ENCODE measurements around the gene RRAGD. TPM values are rescaled to one million over a fixed set of nuclear protein-coding genes. Genes with fewer than 3 reads are reported as not detected.

RRAGD gene
- total and polyA plus RNA-seq, 3 donors from 2014 or later = 17.0 to 27.0 (median 19.4) TPM

DNA sequence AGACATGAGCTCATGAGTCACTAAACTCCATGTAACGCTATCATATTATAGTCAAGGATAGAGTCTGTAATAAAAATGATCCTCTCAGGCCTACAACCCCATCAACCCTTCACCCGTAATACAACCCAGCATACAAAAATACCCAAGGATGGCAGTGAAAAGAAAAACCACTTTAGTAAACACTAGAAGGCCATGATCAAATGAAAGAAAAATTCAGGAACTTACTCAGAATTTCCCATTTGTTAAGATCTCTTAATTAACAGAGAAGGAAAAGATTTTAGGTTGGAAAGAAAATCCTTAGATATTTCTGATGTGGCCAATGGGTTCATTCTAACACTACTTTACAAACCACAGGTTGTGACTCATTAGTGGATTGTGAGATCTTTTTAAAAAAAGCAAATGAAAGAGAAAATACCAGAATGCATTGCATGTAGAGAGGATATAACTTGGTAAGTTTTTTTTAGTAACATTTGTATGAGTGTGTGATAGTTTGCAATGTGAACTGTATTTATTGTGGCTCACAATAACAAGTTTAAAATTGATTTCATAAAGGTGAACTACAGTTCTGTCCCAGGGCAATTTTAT, 51.6 kb downstream of the RRAGD start:
- Histone ChIP-seq H3K36me3 (ENCODE audit: low read depth, missing control alignments) (no peaks in the 10 kb centered on the region), H3K27me3 (no peaks in the 10 kb centered on the region), H3K4me1 (no peaks in the 10 kb centered on the region), H3K27ac (no peak overlapping the region), H3K4me3 (no peak overlapping the region), H3K9me3 (no peaks in the 10 kb centered on the region)
- TF ChIP-seq, protein P1, sequence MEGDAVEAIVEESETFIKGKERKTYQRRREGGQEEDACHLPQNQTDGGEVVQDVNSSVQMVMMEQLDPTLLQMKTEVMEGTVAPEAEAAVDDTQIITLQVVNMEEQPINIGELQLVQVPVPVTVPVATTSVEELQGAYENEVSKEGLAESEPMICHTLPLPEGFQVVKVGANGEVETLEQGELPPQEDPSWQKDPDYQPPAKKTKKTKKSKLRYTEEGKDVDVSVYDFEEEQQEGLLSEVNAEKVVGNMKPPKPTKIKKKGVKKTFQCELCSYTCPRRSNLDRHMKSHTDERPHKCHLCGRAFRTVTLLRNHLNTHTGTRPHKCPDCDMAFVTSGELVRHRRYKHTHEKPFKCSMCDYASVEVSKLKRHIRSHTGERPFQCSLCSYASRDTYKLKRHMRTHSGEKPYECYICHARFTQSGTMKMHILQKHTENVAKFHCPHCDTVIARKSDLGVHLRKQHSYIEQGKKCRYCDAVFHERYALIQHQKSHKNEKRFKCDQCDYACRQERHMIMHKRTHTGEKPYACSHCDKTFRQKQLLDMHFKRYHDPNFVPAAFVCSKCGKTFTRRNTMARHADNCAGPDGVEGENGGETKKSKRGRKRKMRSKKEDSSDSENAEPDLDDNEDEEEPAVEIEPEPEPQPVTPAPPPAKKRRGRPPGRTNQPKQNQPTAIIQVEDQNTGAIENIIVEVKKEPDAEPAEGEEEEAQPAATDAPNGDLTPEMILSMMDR (IDR thresholded peaks at IDR 0.05) = no peak
- WGBS, 2 donors = 88 to 92% methylated on average over 2 of the region's 2 CpGs
- DNase-seq = no peak
- intact Hi-C loops (cut with DNase I; ENCODE audit: low total_unique reads) = no loop called here

DNA sequence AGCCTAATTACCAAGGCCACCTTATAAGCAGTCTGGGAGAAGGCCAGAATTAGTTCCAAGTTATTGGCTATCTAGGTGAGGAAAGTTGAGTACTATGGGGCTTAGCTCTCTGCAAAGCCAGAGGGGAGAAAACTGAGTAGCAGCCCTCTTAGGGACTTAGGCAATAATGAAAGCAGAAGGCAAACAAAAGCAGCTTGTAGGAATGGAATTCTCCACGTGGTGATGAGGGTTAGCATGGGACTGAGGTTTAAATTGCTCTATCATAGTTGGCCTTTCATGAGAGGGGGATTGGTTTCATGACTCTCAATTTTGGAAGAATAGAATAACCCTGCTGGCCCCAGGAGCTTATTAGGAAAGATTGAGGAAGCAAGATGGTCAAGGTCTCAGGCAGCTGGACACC, 52.5 kb downstream of the RRAGD start:
- H3K27me3 ChIP-seq = no peaks in the 10 kb centered on the region
- no peak for DNase-seq
- TF ChIP-seq POLR2A (IDR thresholded peaks at IDR 0.05) = no peak
- H3K9me3 ChIP-seq = no peaks in the 10 kb centered on the region
- no peaks in the 10 kb centered on the region for H3K36me3 ChIP-seq (ENCODE audit: low read depth, missing control alignments)
- H3K4me1 ChIP-seq = no peaks in the 10 kb centered on the region
- WGBS, 2 donors = 34 to 36% methylated on average over 1 of the region's 1 CpG
- H3K27ac ChIP-seq = no peak overlapping the region
- intact Hi-C loops (cut with DNase I; ENCODE audit: low total_unique reads) = no loop called here
- H3K4me3 ChIP-seq = no peak overlapping the region

DNA sequence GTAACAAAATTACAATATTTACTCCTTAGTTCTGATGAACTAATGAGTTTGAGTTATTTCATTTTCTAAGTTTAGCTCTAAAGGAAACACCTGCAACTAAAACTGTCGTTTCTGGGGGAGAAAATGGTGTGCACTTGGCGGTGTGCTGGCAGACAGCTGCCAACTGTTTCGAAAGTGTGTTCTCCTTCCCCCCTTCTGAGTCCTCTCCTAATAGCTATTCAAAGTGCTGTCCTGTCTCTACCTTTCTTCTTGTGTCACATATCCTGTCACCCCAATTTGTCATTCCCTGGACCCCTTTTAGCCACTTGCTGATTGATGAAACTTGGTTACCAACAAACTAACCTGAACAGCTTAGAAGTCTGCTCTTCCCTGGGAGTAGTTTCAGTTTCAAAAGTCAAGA, 54.7 kb downstream of the RRAGD start:
- no peak for TF ChIP-seq POLR2A (IDR thresholded peaks at IDR 0.05)
- TF ChIP-seq, protein P1 (IDR thresholded peaks at IDR 0.05) = no peak
- H3K27ac ChIP-seq = no peak overlapping the region
- intact Hi-C loops (cut with DNase I; ENCODE audit: low total_unique reads) = no loop called here
- no peak for DNase-seq
- H3K4me3 ChIP-seq = no peak overlapping the region
- H3K27me3 ChIP-seq = no peaks in the 10 kb centered on the region
- H3K4me1 ChIP-seq = no peaks in the 10 kb centered on the region
- H3K36me3 ChIP-seq (ENCODE audit: low read depth, missing control alignments) = no peaks in the 10 kb centered on the region
- 52 to 69% methylated on average over 3 of the region's 3 CpGs for WGBS, 2 donors
- H3K9me3 ChIP-seq = no peaks in the 10 kb centered on the region

DNA sequence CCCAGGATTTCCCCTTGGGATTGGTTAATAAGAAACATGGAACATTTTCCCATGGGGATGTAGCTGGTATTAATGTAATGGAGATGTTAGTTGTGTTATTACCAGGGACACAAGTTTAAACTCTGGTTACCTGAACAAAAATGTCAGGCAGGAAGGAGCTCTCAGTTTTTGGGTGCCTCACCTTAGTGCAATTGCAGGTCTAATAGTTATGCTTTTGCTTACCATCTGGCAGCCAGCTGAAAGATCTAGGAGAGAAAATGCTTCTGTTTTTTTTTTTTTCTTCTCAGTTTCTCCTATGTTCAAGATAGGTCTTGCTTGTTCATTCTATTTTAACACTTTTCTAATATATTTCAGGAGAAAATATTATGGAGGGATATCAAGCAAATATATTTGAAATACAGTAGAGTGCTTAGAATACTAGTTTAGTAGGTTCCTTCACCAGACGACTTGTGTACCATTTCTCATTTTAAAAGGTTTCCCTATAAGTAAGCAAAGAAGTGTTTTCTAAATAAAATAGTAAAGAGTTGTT, 55.4 kb downstream of the RRAGD start:
- Histone ChIP-seq H3K27ac (no peak overlapping the region), H3K36me3 (ENCODE audit: low read depth, missing control alignments) (no peaks in the 10 kb centered on the region), H3K9me3 (no peaks in the 10 kb centered on the region), H3K4me3 (no peak overlapping the region), H3K27me3 (no peaks in the 10 kb centered on the region), H3K4me1 (peaks cover 1% of the 10 kb centered on the region)
- intact Hi-C loops (cut with DNase I; ENCODE audit: low total_unique reads) = no loop called here
- TF ChIP-seq, protein P1 (IDR thresholded peaks at IDR 0.05) = no peak
- no peak for TF ChIP-seq POLR2A (IDR thresholded peaks at IDR 0.05)
- no peak for DNase-seq
- WGBS, 2 donors = 80 to 83% methylated on average over 1 of the region's 1 CpG

DNA sequence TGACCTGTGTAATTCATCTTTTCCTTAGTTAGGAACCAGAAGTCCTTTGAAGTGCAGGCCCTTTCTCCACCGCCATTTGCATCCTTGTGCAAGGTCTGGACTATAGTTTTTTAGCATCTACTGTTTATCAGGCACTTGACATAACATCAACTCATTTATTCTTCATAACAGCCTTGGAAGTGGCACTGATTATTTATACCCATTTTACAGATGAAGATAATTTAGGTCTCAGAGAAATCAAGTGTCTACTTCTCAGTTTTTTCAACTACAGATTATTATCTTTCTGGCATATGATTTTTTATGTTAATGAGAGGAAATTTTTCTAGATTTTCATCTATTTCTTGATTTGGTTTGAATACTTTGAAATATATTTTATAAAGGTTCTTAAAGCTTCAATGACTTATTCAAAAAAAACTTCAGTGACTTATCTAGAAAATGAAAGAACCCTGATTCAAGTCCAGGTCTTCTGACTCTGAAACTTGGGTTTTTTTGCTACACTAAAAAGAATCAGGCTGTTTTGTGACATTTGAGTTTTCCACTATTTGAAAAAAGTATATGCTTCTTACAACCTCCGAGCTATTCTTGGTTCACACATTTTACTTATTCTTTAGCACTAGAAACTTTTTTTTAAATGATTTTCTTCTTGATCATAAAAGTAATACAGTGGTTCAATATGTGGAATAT, 56.4 kb downstream of the RRAGD start:
- intact Hi-C loops (cut with DNase I; ENCODE audit: low total_unique reads) = no loop called here
- Histone ChIP-seq H3K4me3 (no peak overlapping the region), H3K27ac (no peak overlapping the region), H3K4me1 (peaks cover 12% of the 10 kb centered on the region), H3K9me3 (no peaks in the 10 kb centered on the region), H3K27me3 (no peaks in the 10 kb centered on the region), H3K36me3 (ENCODE audit: low read depth, missing control alignments) (no peaks in the 10 kb centered on the region)
- TF ChIP-seq POLR2A (IDR thresholded peaks at IDR 0.05) = no peak
- TF ChIP-seq, protein P1 (IDR thresholded peaks at IDR 0.05) = no peak
- DNase-seq = no peak
- 91 to 92% methylated on average over 2 of the region's 2 CpGs for WGBS, 2 donors
